Right forelimb (tissue), 1 donor: ENCODE data around the gene OR52N1.

Experiments used
- DNase-seq: peaks from one replicate; pipeline ENCODE4 v3.0.0-alpha.2; 2018

The OR52N1 gene

GRCh38 chr11:5791165-5791564 lies at the start of gene OR52N1:
Gene OR52N1, minus strand, starts transcription at chr11:5791265. Its CDS starts 2,449 bp downstream, at chr11:5788816.
- DNase-seq: no peak

GRCh38 chr11:5837695-5838094 lies 46.6 kb upstream of the OR52N1 start:
- no peak for DNase-seq

GRCh38 chr11:5833446-5833845 lies 42.4 kb upstream of the OR52N1 start:
- no peak for DNase-seq

GRCh38 chr11:5831196-5831829 lies 40.2 kb upstream of the OR52N1 start:
- DNase-seq: no peak

- no peak for DNase-seq
Measured at GRCh38 chr11:5818245-5818886, 27.3 kb upstream of the OR52N1 start.

GRCh38 chr11:5815534-5815933 lies 24.5 kb upstream of the OR52N1 start:
- no peak for DNase-seq

- DNase-seq: no peak
Measured at GRCh38 chr11:5809905-5810795, 19.1 kb upstream of the OR52N1 start.

- no peak for DNase-seq
Measured at GRCh38 chr11:5809122-5809519, 18.1 kb upstream of the OR52N1 start.

- peak; percentile 78 for DNase-seq
Measured at GRCh38 chr11:5808500-5809121, 17.5 kb upstream of the OR52N1 start, which contains the start of gene OR52N2. Gene OR52N2, plus strand, starts transcription at chr11:5808924. Its CDS starts 11,412 bp downstream, at chr11:5820336.

- no peak for DNase-seq
Measured at GRCh38 chr11:5807580-5807979, 16.5 kb upstream of the OR52N1 start.

GRCh38 chr11:5803982-5804381 lies 12.9 kb upstream of the OR52N1 start:
- DNase-seq: no peak

- DNase-seq: no peak
Measured at GRCh38 chr11:5796541-5796940, 5.5 kb upstream of the OR52N1 start.

- DNase-seq: no peak
Measured at GRCh38 chr11:5783255-5783654, 7.8 kb downstream of the OR52N1 start, which contains the start of gene OR52N5. Gene OR52N5, minus strand, starts transcription at chr11:5783355. Its CDS starts 4,721 bp downstream, at chr11:5778634.

- DNase-seq: no peak
Measured at GRCh38 chr11:5767056-5767455, 24.0 kb downstream of the OR52N1 start.

GRCh38 chr11:5753943-5754342 lies 37.1 kb downstream of the OR52N1 start, which contains the start of gene OR52N4:
Gene OR52N4, plus strand, starts transcription at chr11:5754243. Its CDS starts 498 bp downstream, at chr11:5754741.
- DNase-seq: no peak

GRCh38 chr11:5749836-5750235 lies 41.2 kb downstream of the OR52N1 start:
- DNase-seq: no peak

- DNase-seq: no peak
Measured at GRCh38 chr11:5746614-5747013, 44.5 kb downstream of the OR52N1 start.

GRCh38 chr11:5738431-5738830 lies 52.6 kb downstream of the OR52N1 start:
- no peak for DNase-seq

- no peak for DNase-seq
Measured at GRCh38 chr11:5737670-5738392, 53.2 kb downstream of the OR52N1 start.

- no peak for DNase-seq
Measured at GRCh38 chr11:5737091-5737490, 54.0 kb downstream of the OR52N1 start.
